HepG2 (cell line): ENCODE results near the gene U2AF2. TPM values are rescaled to one million over a fixed set of nuclear protein-coding genes. Genes with fewer than 3 reads are reported as not detected.

Experiments
- ATAC-seq: fragments of 200-7000 bp; cut with Tn5 transposase; 3 replicates; pipeline ENCODE4 v1.9.1; 2020; ENCODE audit warnings: mild to moderate bottlenecking, moderate library complexity
- BruUV-seq: library from RNA; stranded (reverse); fragments of 400-500 nt; replicated peaks from 2 replicates; lab custom pipeline; 2021; lab: Mats Ljungman, UMichigan
- CTCF ChIA-PET: fragments of 300-600 bp; formaldehyde crosslinking; extraction: SDS; loops from one replicate; lab custom pipeline; 2021; ENCODE audit warnings: low total read pairs, inconsistent platforms, low intra/inter-chr PET ratio; lab: Yijun Ruan, JAX
- POLR2A ChIA-PET: fragments of 350-600 bp; sonication (Branson Sonifier 250); formaldehyde crosslinking; loops from one replicate; lab custom pipeline; 2020; ENCODE audit warnings: antibody characterized with exemption, inconsistent platforms; lab: Yijun Ruan, JAX
- DNase-seq: peaks from one replicate; pipeline ENCODE4 v3.0.0-alpha.2; 2015; ENCODE audit warnings: low spot score
- FAIRE-seq: peaks from 3 replicates; lab custom pipeline; 2011; peaks lifted over from hg19 to GRCh38; lab: Jason Lieb, UNC
- H2AFZ ChIP-seq: one replicate; pipeline ENCODE4 v1.6.1; 2011; ENCODE audit warnings: low read length, inconsistent platforms
- H3K27ac ChIP-seq: fragments of 300-600 bp; 3 replicates; pipeline ENCODE4 v1.8.0; 2011; ENCODE audit warnings: mixed run types, mild to moderate bottlenecking, mixed read lengths, low read length, inconsistent platforms; ENCODE audit not compliant: insufficient read depth; ENCODE audit errors: extremely low read length
- H3K27me3 ChIP-seq, 2 experiments: fragments of 200-600 bp in 1 of 2; 2 replicates in 1 of 2; 3 replicates in 1 of 2; pipeline versions ENCODE4 v1.6.0 to v1.8.0; 2011; ENCODE audit warnings: low read length in 2 of 2, mild to moderate bottlenecking in 2 of 2, moderate library complexity in 2 of 2, inconsistent platforms in 1 of 2; ENCODE audit not compliant: insufficient read depth in 2 of 2, control insufficient read depth in 1 of 2
- H3K36me3 ChIP-seq, 2 experiments: fragments of 200-600 bp in 1 of 2; replicated peaks in 1 of 2; 2 replicates in 1 of 2; 3 replicates in 1 of 2; pipeline versions ENCODE4 v1.5.1 to v1.8.0; 2011; ENCODE audit warnings: low read length in 2 of 2, inconsistent platforms in 1 of 2; ENCODE audit not compliant: insufficient read depth in 2 of 2, control insufficient read depth in 1 of 2
- H3K4me1 ChIP-seq: 2 replicates; pipeline ENCODE4 v1.5.1; 2012; ENCODE audit warnings: low read length, inconsistent platforms; ENCODE audit not compliant: insufficient read depth
- H3K4me2 ChIP-seq: 2 replicates; pipeline ENCODE4 v1.6.0; 2011; ENCODE audit warnings: low read depth, low read length, inconsistent platforms
- H3K4me3 ChIP-seq, 3 experiments: fragments of 200-600 bp in 1 of 3; sonication (generic), shearing (Covaris generic) in 1 of 3; replicated peaks in 1 of 3; 2 replicates each; pipeline ENCODE4 v1.5.1; 2011 to 2016; ENCODE audit warnings: low read length in 3 of 3, inconsistent platforms in 2 of 3, low read depth in 2 of 3, mild to moderate bottlenecking in 2 of 3, control low read depth in 1 of 3, mixed read lengths in 1 of 3; ENCODE audit not compliant: insufficient read depth in 1 of 3
- H3K79me2 ChIP-seq: one replicate; pipeline ENCODE4 v1.6.1; 2011; ENCODE audit warnings: low read length, inconsistent platforms; ENCODE audit not compliant: insufficient read depth
- H3K9ac ChIP-seq: 2 replicates; pipeline ENCODE4 v1.6.0; 2011; ENCODE audit warnings: mild to moderate bottlenecking, low read depth, low read length, inconsistent platforms; ENCODE audit not compliant: insufficient read depth
- H3K9me3 ChIP-seq: 2 replicates; pipeline ENCODE4 v1.5.1; 2012; ENCODE audit warnings: mild to moderate bottlenecking, low read length
- H4K20me1 ChIP-seq: 2 replicates; pipeline ENCODE4 v1.6.0; 2011; ENCODE audit warnings: inconsistent platforms, mild to moderate bottlenecking, low read length, moderate library complexity; ENCODE audit not compliant: insufficient read depth
- BCLAF1 ChIP-seq: fragments of 450-650 bp; IDR thresholded peaks from 2 replicates; pipeline ENCODE4 v1.6.1; 2017; ENCODE audit warnings: mild to moderate bottlenecking
- CC2D1A ChIP-seq: sonication (generic); formaldehyde crosslinking; IDR thresholded peaks from 2 replicates; pipeline ENCODE4 v1.8.1; 2023; ENCODE audit warnings: mild to moderate bottlenecking, missing genetic modification reagents
- GATAD2A ChIP-seq: IDR thresholded peaks from 2 replicates; pipeline ENCODE4 v1.6.1; 2016
- JUNB ChIP-seq: sonication (generic); formaldehyde crosslinking; IDR thresholded peaks from 2 replicates; pipeline ENCODE4 v1.8.0; 2022; ENCODE audit warnings: missing genetic modification reagents, mild to moderate bottlenecking, borderline replicate concordance
- LRRFIP1 ChIP-seq: sonication (generic); formaldehyde crosslinking; conservative IDR thresholded peaks from 2 replicates; pipeline ENCODE4 v1.4.0; 2020; ENCODE audit warnings: missing genetic modification reagents
- PCBP2 ChIP-seq: fragments of 200-400 bp; formaldehyde crosslinking; optimal IDR thresholded peaks from 2 replicates; pipeline ENCODE3; 2018; ENCODE audit warnings: low read length, low read depth; ENCODE audit not compliant: poor library complexity, severe bottlenecking
- POGK ChIP-seq: sonication (generic); formaldehyde crosslinking; conservative IDR thresholded peaks from 2 replicates; pipeline ENCODE4 v1.8.0; 2022; ENCODE audit warnings: mild to moderate bottlenecking, moderate library complexity, missing genetic modification reagents
- REL ChIP-seq: sonication (generic); formaldehyde crosslinking; conservative IDR thresholded peaks from 2 replicates; pipeline ENCODE4 v1.8.0; 2022; ENCODE audit warnings: mild to moderate bottlenecking, missing genetic modification reagents, moderate library complexity
- TARDBP ChIP-seq: sonication (generic); formaldehyde crosslinking; IDR thresholded peaks from 2 replicates; pipeline ENCODE4 v1.8.0; 2022; ENCODE audit warnings: mild to moderate bottlenecking, missing genetic modification reagents
- ZNF34 ChIP-seq: sonication (generic); formaldehyde crosslinking; IDR thresholded peaks from 2 replicates; pipeline ENCODE4 v1.4.0; 2020; ENCODE audit warnings: mild to moderate bottlenecking, missing genetic modification reagents, borderline replicate concordance
- ZNF503 ChIP-seq: sonication (generic); formaldehyde crosslinking; IDR thresholded peaks from 2 replicates; pipeline ENCODE4 v1.4.0; 2020; ENCODE audit warnings: missing genetic modification reagents
- ZNF775 ChIP-seq: sonication (generic); formaldehyde crosslinking; IDR thresholded peaks from 2 replicates; pipeline ENCODE4 v1.4.0; 2020; ENCODE audit warnings: missing genetic modification reagents, mild to moderate bottlenecking, moderate library complexity, borderline replicate concordance
- WGBS: methylation state at CpG from one replicate; pipeline ENCODE4 v1.1.6; 2017; ENCODE audit warnings: low lambda C conversion rate; 5-methylcytosine and 5-hydroxymethylcytosine counted together
- in situ Hi-C: cut with HindIII; loops from 2 replicates; pipeline ENCODE4 v1.10.0; 2017; ENCODE audit warnings: low pct_unique_long_range_greater_than_20kb; ENCODE audit not compliant: extremely low pct_ligation_motif_present
- intact Hi-C: fragments of 100-400 bp; cut with micrococcal nuclease; formaldehyde crosslinking; loops from one replicate; pipeline ENCODE4 v1.10.0; 2022; ENCODE audit not compliant: unreplicated experiment
- polyA plus RNA-seq, 8 experiments: library from polyadenylated mRNA; depleted of rRNA in 3 of 8; stranded (reverse) in 7 of 8; unstranded in 1 of 8; fragments of >200 nt; fragmentation: Illumina TruSeq in 4 of 8; extraction: Trizol in 4 of 8; gene quantifications; 2 replicates each; pipeline versions ENCODE4 v1.2.1 to v1.2.3, GENCODE V29; 2011 to 2016; ENCODE audit warnings: low read depth in 4 of 8, missing spikeins in 1 of 8, mixed read lengths in 1 of 8; ENCODE audit not compliant: insufficient read depth in 1 of 8
- total RNA-seq, 5 experiments: library from RNA; depleted of rRNA; stranded (reverse); fragments of >200 nt; fragmentation: Illumina TruSeq; extraction: Trizol; gene quantifications; 2 replicates each; pipeline ENCODE4 v1.2.3, GENCODE V29; 2016; ENCODE audit warnings: low read depth in 1 of 5

The U2AF2 gene
- total and polyA plus RNA-seq, 2 of the 13 experiments (the other 11 are each of a cell fraction or from before 2014, with no cell fraction given), result 84.3 to 124 TPM

- H3K79me2 ChIP-seq, result peaks cover 29% of the 10 kb centered on the region
- no peak for ATAC-seq
- WGBS, result 95% methylated on average over 29 of the region's 29 CpGs
- intact Hi-C loops, result no loop called here
- ChIA-PET CTCF (no interaction called here), POLR2A (no interaction called here)
- H3K4me3 ChIP-seq, result no peak overlapping the region
- peaks cover 21 to 60% of the 10 kb centered on the region in 2 experiments for H3K36me3 ChIP-seq
- FAIRE-seq, result no peak
- no peaks in the 10 kb centered on the region for H4K20me1 ChIP-seq
- no TSS peak for BruUV-seq
- DNase-seq, result no peak
- H3K27me3 ChIP-seq, result no peaks in the 10 kb centered on the region
- H3K9ac ChIP-seq, result no peak overlapping the region
- H3K4me2 ChIP-seq, result no peak overlapping the region
- H3K9me3 ChIP-seq, result no peaks in the 10 kb centered on the region
- in situ Hi-C loops, result no loop called here
- TF ChIP-seq ZNF34, result no peak
- TF ChIP-seq BCLAF1, result no peak
- TF ChIP-seq JUNB (CRISPR knock-in tag), result no peak
- no peak for TF ChIP-seq TARDBP (CRISPR knock-in tag)
- TF ChIP-seq ZNF503, result no peak
- no peak for TF ChIP-seq GATAD2A (CRISPR knock-in tag)
- no peak for TF ChIP-seq REL (CRISPR knock-in tag)
- no peak for TF ChIP-seq LRRFIP1 (CRISPR knock-in tag)
- no peak for TF ChIP-seq CC2D1A
- no peak for TF ChIP-seq POGK (CRISPR knock-in tag)
- no peak for TF ChIP-seq PCBP2
- no peak for TF ChIP-seq ZNF775
- peaks cover 57% of the 10 kb centered on the region for H3K4me1 ChIP-seq
- H3K27ac ChIP-seq, result no peak overlapping the region
- no peak overlapping the region for H2AFZ ChIP-seq
Measured at GRCh38 chr19:55686311-55687050, 31.6 kb downstream of the U2AF2 start.
